Measurements from ENCODE around the gene MBLAC1. TPM values are rescaled to one million over a fixed set of nuclear protein-coding genes. Genes with fewer than 3 reads are reported as not detected.

MBLAC1 gene, protein sequence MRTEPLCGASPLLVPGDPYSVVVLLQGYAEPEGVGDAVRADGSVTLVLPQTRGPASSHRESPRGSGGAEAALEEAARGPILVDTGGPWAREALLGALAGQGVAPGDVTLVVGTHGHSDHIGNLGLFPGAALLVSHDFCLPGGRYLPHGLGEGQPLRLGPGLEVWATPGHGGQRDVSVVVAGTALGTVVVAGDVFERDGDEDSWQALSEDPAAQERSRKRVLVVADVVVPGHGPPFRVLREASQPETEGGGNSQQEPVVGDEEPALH
- total RNA-seq = 2.2 and 2.8 TPM in 2 replicates

DNA sequence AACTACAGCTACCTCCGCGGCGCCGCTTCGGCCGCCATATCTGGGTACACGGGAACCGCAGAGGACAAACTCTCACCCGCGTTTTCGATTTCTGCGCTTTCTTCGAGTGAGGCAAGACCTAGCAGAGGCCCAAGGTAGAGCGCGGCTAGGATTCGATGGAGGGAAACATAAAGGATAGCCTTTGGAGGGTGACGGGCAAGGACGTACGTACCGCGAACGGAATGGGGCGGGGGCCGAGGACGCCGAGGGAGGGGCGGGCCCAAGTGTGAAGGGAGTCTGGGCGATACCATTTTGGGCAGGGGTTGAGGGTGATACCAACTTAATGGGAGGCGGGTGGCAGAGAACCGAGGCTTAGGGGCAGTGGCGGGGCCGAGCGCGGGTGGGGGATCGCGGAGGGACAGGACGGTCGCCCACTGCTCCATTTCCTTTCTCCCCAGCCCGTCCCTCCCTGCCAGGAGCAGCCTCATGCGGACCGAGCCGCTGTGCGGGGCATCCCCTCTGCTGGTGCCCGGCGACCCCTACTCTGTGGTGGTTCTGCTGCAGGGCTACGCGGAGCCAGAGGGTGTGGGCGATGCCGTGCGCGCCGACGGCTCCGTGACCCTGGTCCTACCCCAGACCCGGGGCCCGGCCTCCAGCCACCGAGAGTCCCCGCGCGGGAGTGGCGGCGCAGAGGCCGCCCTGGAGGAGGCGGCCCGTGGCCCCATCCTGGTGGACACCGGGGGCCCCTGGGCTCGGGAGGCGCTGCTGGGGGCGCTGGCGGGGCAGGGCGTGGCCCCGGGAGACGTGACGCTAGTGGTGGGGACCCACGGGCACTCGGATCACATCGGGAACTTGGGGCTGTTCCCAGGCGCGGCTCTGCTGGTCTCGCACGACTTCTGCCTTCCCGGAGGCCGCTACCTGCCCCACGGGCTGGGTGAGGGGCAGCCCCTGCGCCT is at the start of gene MBLAC1:
Gene MBLAC1, plus strand, starts transcription at position 37 of the 935 bp plus-strand sequence. Its CDS starts 429 bp downstream, at position 466.

GRCh38 chr7:100081535-100082102 is 45.1 kb upstream of the MBLAC1 start, which contains the start of gene ZNF3:
TSS of gene ZNF3 (minus strand) at chr7:100081723. CDS start at chr7:100077357, 4,366 bp downstream.

GRCh38 chr7:100088621-100089457 is 37.9 kb upstream of the MBLAC1 start, which contains the start of gene COPS6:
TSS of gene COPS6 (plus strand) at chr7:100088969. CDS start at chr7:100088991, 22 bp downstream.

GRCh38 chr7:100101016-100101862 is 25.5 kb upstream of the MBLAC1 start, which contains the start of the genes AP4M1 and MCM7:
TSS of gene AP4M1 (plus strand) at chr7:100101643. CDS start at chr7:100101715, 72 bp downstream.
TSS of gene MCM7 (minus strand) at chr7:100101397. CDS start at chr7:100101294, 103 bp downstream.

DNA sequence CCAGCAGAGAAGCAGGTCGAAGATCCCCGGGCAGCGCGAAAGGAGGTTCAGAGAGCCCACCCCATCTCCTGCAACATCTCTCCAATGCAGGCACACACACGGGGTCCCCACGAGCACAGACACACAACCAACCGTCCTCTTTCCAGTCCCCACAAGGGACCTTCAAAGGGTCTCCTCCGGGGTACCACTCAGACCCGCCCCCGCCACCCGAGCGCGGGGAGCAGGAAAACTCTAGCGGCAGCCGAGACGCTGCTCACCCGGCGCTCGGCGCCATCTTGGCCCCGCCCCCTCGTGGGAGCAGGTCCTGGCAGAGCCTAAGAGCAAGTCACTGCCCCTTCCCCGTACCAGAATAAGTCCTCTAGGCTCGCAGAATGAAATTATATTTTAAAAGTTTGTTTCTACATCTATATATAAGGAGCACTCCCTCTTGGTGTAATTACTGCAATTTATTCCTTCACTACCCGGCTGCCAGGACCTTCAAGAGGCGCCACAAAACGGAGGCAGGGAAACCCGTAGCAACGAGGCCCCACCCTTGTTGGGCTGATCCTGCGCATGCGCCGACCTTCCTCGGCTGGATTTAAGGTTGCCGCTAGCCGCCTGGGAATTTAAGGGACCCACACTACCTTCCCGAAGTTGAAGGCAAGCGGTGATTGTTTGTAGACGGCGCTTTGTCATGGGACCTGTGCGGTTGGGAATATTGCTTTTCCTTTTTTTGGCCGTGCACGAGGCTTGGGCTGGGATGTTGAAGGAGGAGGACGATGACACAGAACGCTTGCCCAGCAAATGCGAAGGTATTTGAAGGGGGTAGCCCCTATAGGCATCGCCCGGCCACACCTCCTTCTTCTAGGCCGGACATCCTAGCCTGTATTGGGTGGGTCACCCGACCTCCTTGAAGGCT is 7.4 kb upstream of the MBLAC1 start, which contains the start of the genes CNPY4 and TAF6:
Gene CNPY4, plus strand, starts transcription at position 563 of the 898 bp plus-strand sequence. Its CDS starts 111 bp downstream, at position 674.
Gene TAF6, minus strand, starts transcription at position 287 of the 898 bp plus-strand sequence. CDS start 5,149 bp downstream, outside the sequence.

DNA sequence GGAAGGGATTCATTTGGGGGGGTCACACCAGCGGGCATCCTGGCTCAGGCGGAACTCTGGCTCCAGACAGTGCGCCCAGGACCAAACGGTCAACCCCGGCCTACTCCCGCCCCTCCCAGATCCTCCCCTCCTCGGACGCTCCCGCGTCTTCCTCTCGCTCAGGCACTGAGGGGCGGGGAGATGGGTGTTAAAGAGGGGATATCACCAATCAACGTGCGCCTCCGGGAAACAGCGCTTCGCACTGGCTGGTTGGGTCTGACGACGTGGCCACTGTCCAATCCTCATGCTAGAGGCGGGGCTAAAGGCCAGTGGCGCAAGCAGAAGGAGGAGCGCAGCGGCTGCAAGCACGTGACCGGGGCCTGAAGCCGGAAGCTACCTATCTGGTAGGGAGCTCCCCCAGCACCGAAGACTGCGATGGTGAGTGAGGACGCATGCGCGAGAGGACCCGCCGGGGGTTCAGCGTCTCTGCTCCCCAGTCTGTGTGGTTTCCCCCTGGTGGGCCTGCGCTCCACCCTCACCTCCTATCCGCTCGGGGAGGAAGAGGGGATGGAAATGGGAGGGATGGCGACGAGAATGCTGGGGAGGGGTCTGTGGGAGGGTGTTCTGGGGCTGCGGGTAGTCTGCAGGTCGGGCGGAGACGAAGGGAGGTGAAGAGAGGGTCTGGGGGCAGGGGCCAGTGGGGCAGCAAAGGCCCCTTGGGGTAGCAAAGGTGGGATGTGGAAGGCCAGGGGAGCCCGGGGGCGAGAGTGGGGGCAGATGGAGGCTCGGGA is 22.0 kb downstream of the MBLAC1 start, which contains the start of gene LAMTOR4:
Gene LAMTOR4, plus strand, starts transcription at position 360 of the 770 bp plus-strand sequence. Its CDS starts 55 bp downstream, at position 415.

DNA sequence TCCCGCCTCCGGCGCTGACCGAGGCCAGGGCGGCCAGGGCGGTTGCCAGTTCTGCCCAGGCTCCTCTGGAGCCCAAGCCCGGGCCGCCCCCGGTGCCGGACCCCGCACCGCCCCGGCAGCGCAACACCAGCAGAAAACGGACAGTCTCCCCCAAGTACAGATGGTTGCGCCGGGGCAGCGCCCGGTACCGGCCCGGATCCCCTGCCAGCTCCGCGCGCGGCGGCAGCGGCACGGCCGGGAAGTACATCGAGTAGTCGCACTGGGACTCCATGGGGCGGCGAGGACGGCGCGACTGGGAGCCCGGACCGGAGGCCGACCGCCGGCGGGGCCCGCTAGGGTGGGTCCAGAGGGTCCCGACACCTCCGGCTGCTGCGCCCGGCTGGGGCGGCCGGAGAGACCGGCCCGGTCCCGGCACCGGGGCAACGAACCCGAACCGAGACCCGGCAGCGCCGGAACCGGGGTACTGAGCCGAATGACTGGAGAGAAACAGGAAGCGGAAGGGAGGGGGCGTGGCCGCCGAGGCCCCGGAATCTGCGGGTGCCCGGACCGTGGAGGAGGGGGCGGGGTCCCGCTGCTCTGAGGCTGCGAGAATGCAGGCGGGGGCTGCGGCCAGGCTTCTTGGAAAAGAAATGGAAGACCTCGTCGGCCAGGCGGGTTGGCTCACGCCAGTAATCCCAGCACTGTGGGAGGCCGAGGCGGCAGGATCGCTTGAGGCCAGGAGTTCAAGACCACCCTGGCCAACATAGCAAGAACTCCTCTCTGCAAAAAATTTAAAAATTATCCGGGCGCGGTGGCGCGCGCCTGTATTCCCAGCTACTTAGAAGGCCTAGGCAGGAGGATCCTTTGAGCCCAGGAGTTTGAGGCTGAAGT is 31.7 kb downstream of the MBLAC1 start, which contains the start of gene TRAPPC14:
Gene TRAPPC14, minus strand, starts transcription at position 495 of the 870 bp plus-strand sequence. Its CDS starts 224 bp downstream, at position 271.

DNA sequence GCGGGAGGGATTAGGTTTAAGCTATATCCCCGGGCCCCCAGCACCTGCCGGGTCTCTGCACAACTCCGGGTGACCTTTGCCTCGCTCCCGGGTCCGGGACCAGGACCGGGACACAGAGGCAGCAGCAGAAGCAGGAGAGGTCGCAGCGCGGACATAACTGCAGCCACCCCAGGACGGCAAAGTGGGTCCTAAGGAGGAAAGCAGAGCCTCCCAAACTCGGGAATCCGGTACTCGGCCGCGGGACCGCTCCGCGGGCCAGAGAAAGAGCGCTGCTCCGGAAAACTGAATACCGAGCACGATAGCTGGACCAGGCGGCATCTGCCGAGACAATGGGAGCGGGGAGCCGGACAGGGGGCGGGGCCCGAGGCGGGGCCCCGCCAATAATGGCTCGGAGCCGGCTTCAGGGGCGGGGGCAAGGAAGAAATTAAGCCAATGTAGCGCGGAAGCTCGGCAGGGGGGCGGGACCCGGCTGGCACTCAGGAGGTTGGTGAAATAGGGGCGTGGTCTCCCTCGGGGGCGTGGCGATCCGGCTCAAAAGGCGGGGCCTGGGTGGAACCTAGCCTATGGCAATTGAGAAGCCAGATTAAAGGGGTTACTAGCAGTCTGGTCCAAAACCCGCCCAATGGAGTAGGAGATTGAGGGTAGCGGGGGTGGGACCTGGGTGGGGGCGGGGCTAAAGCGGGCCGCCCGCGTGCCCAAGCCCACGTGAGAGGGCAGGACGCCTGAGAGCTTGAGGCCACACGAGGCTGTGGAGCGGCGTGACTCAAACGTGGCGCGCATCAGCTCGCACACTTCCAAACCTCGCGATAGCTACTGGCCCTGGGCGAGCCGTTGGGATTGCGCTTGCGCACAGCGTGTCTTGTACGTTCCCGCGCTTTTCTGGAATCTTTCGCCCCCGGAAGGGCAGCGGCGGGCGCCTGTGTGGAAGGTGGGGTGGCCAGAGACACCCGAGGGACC is 50.6 kb downstream of the MBLAC1 start, which contains the start of the genes GPC2 and STAG3:
Gene GPC2, minus strand, starts transcription at position 337 of the 957 bp plus-strand sequence. Its CDS starts 182 bp downstream, at position 155.
Gene STAG3, plus strand, starts transcription at position 874 of the 957 bp plus-strand sequence. CDS start 2,639 bp downstream, outside the sequence.

Other genes starting within 250 kb of the MBLAC1 start
- not detected in 2 replicates for gene OR2AE1, start 249.9 kb upstream of the MBLAC1 start, total RNA-seq
- gene TRIM4, start 207.4 kb upstream of the MBLAC1 start, total RNA-seq = 11.1 and 22.4 TPM in 2 replicates
- not detected in 2 replicates for gene GJC3, start 197.3 kb upstream of the MBLAC1 start, total RNA-seq
- gene AZGP1, start 150.9 kb upstream of the MBLAC1 start, total RNA-seq = 0.49 TPM in 1 of 2 replicates, not detected in the other
- gene ZKSCAN1, start 111.4 kb upstream of the MBLAC1 start, total RNA-seq = 9.5 and 22.1 TPM in 2 replicates
- gene ZSCAN21, start 77.2 kb upstream of the MBLAC1 start, total RNA-seq = 5.9 and 12.8 TPM in 2 replicates
- 14.0 and 22.6 TPM in 2 replicates for gene ZNF3, start 45.2 kb upstream of the MBLAC1 start, total RNA-seq
- 64.1 and 82.9 TPM in 2 replicates for gene COPS6, start 38.0 kb upstream of the MBLAC1 start, total RNA-seq
- gene MCM7, start 25.6 kb upstream of the MBLAC1 start, total RNA-seq = 43.5 and 242 TPM in 2 replicates
- 21.3 and 31.3 TPM in 2 replicates for gene AP4M1, start 25.3 kb upstream of the MBLAC1 start, total RNA-seq
- gene TAF6, start 7.6 kb upstream of the MBLAC1 start, total RNA-seq = 62.0 and 104 TPM in 2 replicates
- 11.2 and 12.5 TPM in 2 replicates for gene CNPY4, start 7.3 kb upstream of the MBLAC1 start, total RNA-seq
- 166 and 186 TPM in 2 replicates for gene LAMTOR4, start 22.0 kb downstream of the MBLAC1 start, total RNA-seq
- gene TRAPPC14, start 31.8 kb downstream of the MBLAC1 start, total RNA-seq = 9.8 and 13.1 TPM in 2 replicates
- gene GAL3ST4, start 41.6 kb downstream of the MBLAC1 start, total RNA-seq = 1.3 and 2.7 TPM in 2 replicates
- gene GPC2, start 50.4 kb downstream of the MBLAC1 start, total RNA-seq = 2.8 and 4.4 TPM in 2 replicates
- gene STAG3, start 51.0 kb downstream of the MBLAC1 start, total RNA-seq = 0.25 and 0.33 TPM in 2 replicates
- not detected in 2 replicates for gene PVRIG, start 93.0 kb downstream of the MBLAC1 start, total RNA-seq
- not detected in 2 replicates for gene SPDYE3, start 180.7 kb downstream of the MBLAC1 start, total RNA-seq
- gene PILRB, start 231.2 kb downstream of the MBLAC1 start, total RNA-seq = 10.6 and 12.5 TPM in 2 replicates
- gene PILRA, start 246.5 kb downstream of the MBLAC1 start, total RNA-seq = not detected in 2 replicates

Data from mesangial cell (primary cell).